BJ (cell line): Measurements from ENCODE around the gene AGAP1. TPM values are rescaled to one million over a fixed set of nuclear protein-coding genes. Genes with fewer than 3 reads are reported as not detected.

ENCODE experiments used
- CTCF ChIA-PET: fragments of 350-600 bp; formaldehyde crosslinking; extraction: SDS; loops from one replicate; lab custom pipeline; 2021; ENCODE audit warnings: antibody characterized with exemption, inconsistent platforms; lab: Yijun Ruan, JAX
- POLR2A ChIA-PET: fragments of 300-600 bp; sonication (Branson Sonifier 250); formaldehyde crosslinking; extraction: SDS; loops from one replicate; lab custom pipeline; 2021; ENCODE audit warnings: antibody characterized with exemption; lab: Charles Lee
- DNase-seq: peaks from one replicate; pipeline ENCODE4 v3.0.0-alpha.2; 2011; ENCODE audit warnings: low read depth
- H3K27me3 ChIP-seq: 2 replicates; pipeline ENCODE4 v1.6.0; 2011; ENCODE audit warnings: low read length; ENCODE audit not compliant: control insufficient read depth, insufficient read depth
- H3K36me3 ChIP-seq: 2 replicates; pipeline ENCODE4 v1.5.1; 2011; ENCODE audit warnings: low read length; ENCODE audit not compliant: control insufficient read depth, insufficient read depth
- H3K4me3 ChIP-seq: 2 replicates; pipeline ENCODE4 v1.5.1; 2011; ENCODE audit warnings: low read depth, mild to moderate bottlenecking, control low read depth, low read length
- CTCF ChIP-seq: IDR thresholded peaks from 2 replicates; pipeline ENCODE4 v1.5.1; 2011; ENCODE audit warnings: low read depth, mild to moderate bottlenecking, control low read depth, inconsistent platforms, low read length, moderate library complexity; ENCODE audit not compliant: insufficient read depth
- polyA plus RNA-seq: library from polyadenylated mRNA; depleted of rRNA; stranded (reverse); fragments of >200 nt; gene quantifications from 2 replicates; pipeline ENCODE4 v1.2.3, GENCODE V29; 2011

Gene AGAP1
- polyA plus RNA-seq, 1 experiment, result 14.9 TPM

GRCh38 chr2:235614900-235615712 lies 121.3 kb downstream of the AGAP1 start:
- ChIA-PET CTCF (interaction anchor here (0.6 to 1.4 kb wide), 4 partner anchors 24 to 498 kb away, joined by 3 read pairs; no protein-coding TSS in a partner anchor), POLR2A (interaction anchor here (0.5 to 0.9 kb wide), 4 partner anchors 9 to 940 kb away, joined by 4 to 9 read pairs (median 5); no protein-coding TSS in a partner anchor)
- TF ChIP-seq CTCF, result no peak

GRCh38 chr2:235616885-235617284 lies 123.0 kb downstream of the AGAP1 start:
- CTCF ChIA-PET, result interaction anchor here (1.0 kb wide), 2 partner anchors 11 to 20 kb away, joined by 3 read pairs; no protein-coding TSS in a partner anchor
- Histone ChIP-seq H3K27me3 (no peaks in the 10 kb centered on the region), H3K36me3 (no peaks in the 10 kb centered on the region), H3K4me3 (no peak overlapping the region)
- DNase-seq, result no peak
- TF ChIP-seq CTCF, result no peak
- POLR2A ChIA-PET, result no interaction called here

More at GRCh38 chr2:235614900-235615712, 121.3 kb downstream of the AGAP1 start:
- Histone ChIP-seq H3K36me3 (no peaks in the 10 kb centered on the region), H3K4me3 (no peak overlapping the region), H3K27me3 (no peaks in the 10 kb centered on the region)
- peak; percentile 36 for DNase-seq

GRCh38 chr2:235618039-235618438 lies 124.2 kb downstream of the AGAP1 start:
- no peak for DNase-seq
- ChIA-PET CTCF (interaction anchor here (0.6 to 1.0 kb wide), 2 partner anchors 12 to 21 kb away, joined by 3 read pairs; no protein-coding TSS in a partner anchor), POLR2A (no interaction called here)
- TF ChIP-seq CTCF, result no peak
- H3K4me3 ChIP-seq, result no peak overlapping the region
- no peaks in the 10 kb centered on the region for H3K36me3 ChIP-seq
- no peaks in the 10 kb centered on the region for H3K27me3 ChIP-seq

GRCh38 chr2:235619544-235619943 lies 125.7 kb downstream of the AGAP1 start:
- ChIA-PET POLR2A (no interaction called here), CTCF (interaction anchor here (0.7 kb wide), 1 partner anchor 52 kb away, joined by 5 read pairs; no protein-coding TSS in a partner anchor)
- no peak for DNase-seq
- Histone ChIP-seq H3K4me3 (no peak overlapping the region), H3K36me3 (no peaks in the 10 kb centered on the region), H3K27me3 (no peaks in the 10 kb centered on the region)
- TF ChIP-seq CTCF, result no peak

- POLR2A ChIA-PET, result no interaction called here
- no peak for DNase-seq
- Histone ChIP-seq H3K36me3 (no peaks in the 10 kb centered on the region), H3K27me3 (no peaks in the 10 kb centered on the region), H3K4me3 (no peak overlapping the region)
- no peak for TF ChIP-seq CTCF
- CTCF ChIA-PET, result interaction anchor here (0.7 to 1.6 kb wide), 6 partner anchors 12 to 125 kb away, joined by 3 to 4 read pairs (median 3); no protein-coding TSS in a partner anchor
Observed at GRCh38 chr2:235621736-235622135, 127.9 kb downstream of the AGAP1 start.
